ENCODE measurements around the gene CEACAM19.

The CEACAM19 gene

GRCh38 chr19:44640518-44640917 is 30.8 kb upstream of the CEACAM19 start:
- no peak for DNase-seq (ENCODE audit: extremely low spot score)
- CTCF ChIA-PET = interaction anchor here (0.8 to 1.6 kb wide), 3 partner anchors 13 to 49 kb away, joined by 3 read pairs; no protein-coding TSS in a partner anchor
- TF ChIP-seq CTCF (IDR thresholded peaks at IDR 0.05; ENCODE audit: control extremely low read depth, extremely low read depth, low read depth, missing control alignments) = no peak
- POLR2A ChIA-PET = no interaction called here

GRCh38 chr19:44641501-44642265 is 29.6 kb upstream of the CEACAM19 start:
- ChIA-PET POLR2A (no interaction called here), CTCF (no interaction called here)
- no peak for TF ChIP-seq CTCF (IDR thresholded peaks at IDR 0.05; ENCODE audit: control extremely low read depth, extremely low read depth, low read depth, missing control alignments)
- DNase-seq (ENCODE audit: extremely low spot score) = no peak

GRCh38 chr19:44642377-44642776 is 28.9 kb upstream of the CEACAM19 start:
- POLR2A ChIA-PET = no interaction called here
- no peak for TF ChIP-seq CTCF (IDR thresholded peaks at IDR 0.05; ENCODE audit: control extremely low read depth, extremely low read depth, low read depth, missing control alignments)
- DNase-seq (ENCODE audit: extremely low spot score) = no peak
- CTCF ChIA-PET = interaction anchor here (0.8 to 1.4 kb wide), 3 partner anchors 65 to 164 kb away, joined by 3 read pairs; no protein-coding TSS in a partner anchor

GRCh38 chr19:44643605-44644401 is 27.5 kb upstream of the CEACAM19 start, which contains the start of gene PVR:
TSS of gene PVR (plus strand) at chr19:44643910. CDS start at chr19:44644097, 187 bp downstream.
- TF ChIP-seq CTCF (IDR thresholded peaks at IDR 0.05; ENCODE audit: control extremely low read depth, extremely low read depth, low read depth, missing control alignments) = no peak

GRCh38 chr19:44644402-44645016 is 26.8 kb upstream of the CEACAM19 start:
- no peak for TF ChIP-seq CTCF (IDR thresholded peaks at IDR 0.05; ENCODE audit: control extremely low read depth, extremely low read depth, low read depth, missing control alignments)
- POLR2A ChIA-PET = no interaction called here
- CTCF ChIA-PET = interaction anchor here (1.5 kb wide), 1 partner anchor 12 kb away, joined by 4 read pairs; no protein-coding TSS in a partner anchor

More at GRCh38 chr19:44643605-44644401, 27.5 kb upstream of the CEACAM19 start, which contains the start of gene PVR:
- peak; percentile 68 for DNase-seq (ENCODE audit: extremely low spot score)
- ChIA-PET CTCF (interaction anchor here (1.4 to 1.5 kb wide), 3 partner anchors 13 to 163 kb away, joined by 3 to 4 read pairs (median 3); no protein-coding TSS in a partner anchor), POLR2A (no interaction called here)

More at GRCh38 chr19:44644402-44645016, 26.8 kb upstream of the CEACAM19 start:
- DNase-seq (ENCODE audit: extremely low spot score) = no peak

Measured in GM10248 (cell line).